WTC11 (cell line): ENCODE measurements around the gene ZC3HAV1L.

Experiments
- ATF2 ChIP-seq: sonication (generic); formaldehyde crosslinking; IDR thresholded peaks from 2 replicates; pipeline ENCODE4 v1.8.1; 2022; ENCODE audit warnings: low read depth, missing genetic modification reagents, borderline replicate concordance
- CREB1 ChIP-seq: sonication (generic); formaldehyde crosslinking; IDR thresholded peaks from 2 replicates; pipeline ENCODE4 v1.8.0; 2023; ENCODE audit warnings: mild to moderate bottlenecking, missing genetic modification reagents
- CTCF ChIP-seq: fragments of 200-600 bp; IDR thresholded peaks from 2 replicates; pipeline ENCODE4 v1.8.0; 2022; ENCODE audit warnings: antibody characterized with exemption
- ESRRA ChIP-seq: sonication (generic); formaldehyde crosslinking; IDR thresholded peaks from 2 replicates; pipeline ENCODE4 v1.8.1; 2022; ENCODE audit warnings: mild to moderate bottlenecking, missing genetic modification reagents, borderline replicate concordance
- MLX ChIP-seq: sonication (generic); formaldehyde crosslinking; IDR thresholded peaks from 2 replicates; pipeline ENCODE4 v1.8.1; 2023; ENCODE audit warnings: mild to moderate bottlenecking, missing genetic modification reagents, moderate library complexity
- NR3C1 ChIP-seq: sonication (generic); formaldehyde crosslinking; conservative IDR thresholded peaks from 2 replicates; pipeline ENCODE4 v1.8.1; 2023; ENCODE audit warnings: low read depth, mild to moderate bottlenecking, missing genetic modification reagents
- ZBTB21 ChIP-seq: sonication (generic); formaldehyde crosslinking; IDR thresholded peaks from 2 replicates; pipeline ENCODE4 v1.8.1; 2023; ENCODE audit warnings: mild to moderate bottlenecking, missing genetic modification reagents, borderline replicate concordance
- ZNF121 ChIP-seq: sonication (generic); formaldehyde crosslinking; IDR thresholded peaks from 2 replicates; pipeline ENCODE4 v1.8.0; 2023; ENCODE audit warnings: missing genetic modification reagents
- ZNF219 ChIP-seq: sonication (generic); formaldehyde crosslinking; IDR thresholded peaks from 2 replicates; pipeline ENCODE4 v1.8.0; 2023; ENCODE audit warnings: missing genetic modification reagents, mild to moderate bottlenecking, borderline replicate concordance
- ZNF416 ChIP-seq: fragments of 250-450 bp; sonication (Bioruptor Pico); IDR thresholded peaks from 2 replicates; pipeline ENCODE4 v1.9.0; 2021; ENCODE audit warnings: mild to moderate bottlenecking, inconsistent platforms
- TF ChIP-seq, protein P1 (sequence below): sonication (generic); formaldehyde crosslinking; IDR thresholded peaks from 2 replicates; pipeline ENCODE4 v1.8.0; 2022; ENCODE audit warnings: mild to moderate bottlenecking, missing genetic modification reagents
- TF ChIP-seq, protein P2 (sequence below): sonication (generic); formaldehyde crosslinking; IDR thresholded peaks from 2 replicates; pipeline ENCODE4 v1.8.0; 2022; ENCODE audit warnings: mild to moderate bottlenecking, missing genetic modification reagents

GRCh38 chr7:139071680-139072079 lies 35.8 kb upstream of the ZC3HAV1L start:
- TF ChIP-seq ZNF416 (CRISPR knock-in tag) (no peak), ZBTB21 (CRISPR knock-in tag) (no peak), ZNF219 (CRISPR knock-in tag) (no peak), ZNF121 (CRISPR knock-in tag) (no peak), CTCF (no peak), CREB1 (no peak), ESRRA (no peak), NR3C1 (CRISPR knock-in tag) (no peak), ATF2 (CRISPR knock-in tag) (no peak), MLX (CRISPR knock-in tag) (no peak)
- TF ChIP-seq, protein P1, sequence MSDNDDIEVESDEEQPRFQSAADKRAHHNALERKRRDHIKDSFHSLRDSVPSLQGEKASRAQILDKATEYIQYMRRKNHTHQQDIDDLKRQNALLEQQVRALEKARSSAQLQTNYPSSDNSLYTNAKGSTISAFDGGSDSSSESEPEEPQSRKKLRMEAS (CRISPR knock-in tag) = no peak
- TF ChIP-seq, protein P2, sequence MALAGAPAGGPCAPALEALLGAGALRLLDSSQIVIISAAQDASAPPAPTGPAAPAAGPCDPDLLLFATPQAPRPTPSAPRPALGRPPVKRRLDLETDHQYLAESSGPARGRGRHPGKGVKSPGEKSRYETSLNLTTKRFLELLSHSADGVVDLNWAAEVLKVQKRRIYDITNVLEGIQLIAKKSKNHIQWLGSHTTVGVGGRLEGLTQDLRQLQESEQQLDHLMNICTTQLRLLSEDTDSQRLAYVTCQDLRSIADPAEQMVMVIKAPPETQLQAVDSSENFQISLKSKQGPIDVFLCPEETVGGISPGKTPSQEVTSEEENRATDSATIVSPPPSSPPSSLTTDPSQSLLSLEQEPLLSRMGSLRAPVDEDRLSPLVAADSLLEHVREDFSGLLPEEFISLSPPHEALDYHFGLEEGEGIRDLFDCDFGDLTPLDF = no peak
